GM04504 (cell line): Measurements from ENCODE around the gene SHQ1.
"Not testable (repeated sequence)": the region's sequence is repeated elsewhere in the genome, so short reads cannot be mapped to it uniquely, and the experiment has no call there.

Experiments
- DNase-seq: peaks from one replicate; pipeline ENCODE4 v3.0.0-alpha.2; 2012; ENCODE audit warnings: low read depth

The SHQ1 gene

DNA sequence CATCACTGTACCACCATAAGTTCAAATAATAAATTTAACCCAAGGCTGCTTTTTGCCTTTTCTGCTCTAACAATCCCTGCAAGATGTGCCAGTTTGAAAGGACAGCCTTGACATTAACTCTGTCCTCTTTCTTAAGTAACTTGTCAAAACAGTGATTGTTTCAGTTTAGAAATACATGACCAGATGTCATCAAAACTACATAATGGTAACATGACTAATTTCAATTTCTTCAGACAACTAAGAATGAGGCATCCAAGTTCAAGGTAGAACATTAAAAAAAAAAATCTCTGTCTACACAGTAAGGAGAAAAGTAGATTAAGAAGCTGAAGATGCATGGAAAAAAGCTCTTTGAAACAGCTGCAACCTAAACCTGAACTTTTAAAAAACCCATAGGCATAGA is 47.4 kb downstream of the SHQ1 start:
- no peak for DNase-seq

DNA sequence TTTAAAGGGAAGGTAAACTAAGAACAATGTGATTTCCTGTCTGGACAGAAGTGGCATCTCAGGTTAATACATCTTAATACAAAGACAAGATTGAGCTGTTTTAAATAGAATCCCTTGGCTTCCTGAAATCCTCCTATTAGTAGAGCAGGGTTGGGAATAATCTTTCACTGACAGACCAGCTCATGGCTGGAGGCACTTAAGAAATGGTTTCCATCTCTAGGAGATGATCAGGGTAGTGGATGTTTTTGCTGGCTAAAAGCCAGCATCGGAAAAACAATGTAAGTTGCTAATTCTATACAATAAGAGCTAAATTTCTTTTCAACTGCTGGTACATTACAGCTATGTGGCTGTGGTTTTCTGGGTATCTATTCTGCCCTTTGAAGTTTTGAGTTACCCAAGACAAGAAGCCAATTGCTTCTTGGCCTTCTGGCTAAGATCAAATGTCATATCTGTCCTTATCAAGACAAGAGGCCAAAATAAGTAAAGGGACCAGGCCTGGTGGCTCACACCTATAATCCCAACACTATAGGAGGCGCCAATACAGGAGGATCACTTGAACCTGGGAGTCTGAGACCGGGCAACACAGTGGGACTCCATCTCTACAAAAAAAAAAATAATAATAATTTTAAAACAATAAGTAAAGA is 49.6 kb downstream of the SHQ1 start:
- no peak for DNase-seq

- no peak for DNase-seq
Measured at GRCh38 chr3:72797773-72798543, 50.3 kb downstream of the SHQ1 start.

DNA sequence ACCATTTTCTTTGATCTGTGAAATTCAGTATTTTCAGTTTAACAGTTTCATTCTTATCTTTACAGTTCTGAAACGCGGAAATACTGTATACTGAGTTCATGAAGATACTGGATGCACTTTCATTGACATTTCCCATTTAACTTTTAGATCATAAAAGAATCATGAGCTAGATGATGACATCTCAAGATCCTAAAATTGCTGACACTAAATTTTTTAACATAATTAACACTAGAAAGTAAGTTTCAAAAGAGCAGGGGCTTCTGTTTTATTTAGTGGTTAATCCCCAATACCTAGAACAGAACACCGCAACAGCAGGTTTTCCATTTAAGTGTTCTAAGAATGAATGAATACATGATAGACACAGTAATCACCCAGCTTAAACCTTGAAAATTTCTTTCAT is 54.2 kb downstream of the SHQ1 start:
- no peak for DNase-seq

DNA sequence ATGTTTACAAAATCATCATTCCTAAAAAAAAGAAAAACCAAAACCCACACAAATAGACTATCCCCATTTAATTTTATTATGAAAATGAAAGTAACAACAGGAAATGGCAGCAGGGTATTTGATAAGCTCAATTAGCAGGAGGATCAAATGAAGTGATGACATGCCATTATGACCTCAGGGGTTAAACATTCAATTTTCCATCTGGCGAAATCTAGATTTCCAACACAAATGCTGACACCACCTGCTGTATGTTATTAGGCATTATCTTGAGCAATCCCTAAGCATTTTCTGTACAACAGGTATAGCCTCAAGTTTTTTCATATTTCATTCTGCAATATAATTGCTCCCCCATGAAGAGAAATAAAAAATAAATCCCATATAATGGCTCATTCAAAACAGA is 57.1 kb downstream of the SHQ1 start:
- no peak for DNase-seq

DNA sequence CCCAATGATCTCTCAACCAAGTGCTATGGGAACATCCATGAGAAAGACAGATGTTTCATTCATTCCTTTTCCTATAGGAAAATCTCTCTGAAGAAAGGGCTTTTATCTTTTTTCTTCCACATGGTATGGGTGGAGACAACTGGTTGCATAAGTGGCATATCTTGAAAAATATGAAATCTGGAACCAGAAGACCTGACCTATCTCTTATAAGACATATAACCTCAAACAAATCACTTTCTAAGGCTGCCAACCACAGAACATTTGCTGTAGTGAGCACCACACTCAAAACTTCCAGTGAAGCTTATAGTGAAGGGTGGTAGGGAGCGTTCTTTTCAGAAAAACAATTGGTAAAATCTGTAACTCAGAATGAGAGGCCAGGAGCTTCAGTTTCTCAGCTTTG is 58.5 kb downstream of the SHQ1 start:
- DNase-seq = no peak

GRCh38 chr3:72788232-72788631 is 60.0 kb downstream of the SHQ1 start:
- DNase-seq = not testable (repeated sequence)

DNA sequence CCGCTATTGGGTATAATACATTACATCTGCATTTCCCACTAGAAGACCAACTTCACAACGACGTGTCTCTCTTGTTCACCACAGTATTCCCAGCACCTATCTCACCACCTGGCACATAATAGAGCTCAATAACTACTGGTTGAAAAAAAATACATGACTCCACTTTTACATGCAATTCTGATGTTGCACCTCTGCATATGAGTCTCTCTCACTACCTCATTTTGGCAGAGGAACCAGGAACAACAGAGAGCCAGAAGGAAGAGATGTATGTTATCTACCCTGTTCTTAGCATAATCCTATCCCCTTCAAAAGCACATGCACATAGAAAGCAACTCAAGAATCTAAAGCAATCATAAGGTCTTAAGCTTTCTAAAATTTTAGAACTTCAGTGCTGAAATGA is 61.6 kb downstream of the SHQ1 start:
- no peak for DNase-seq

DNA sequence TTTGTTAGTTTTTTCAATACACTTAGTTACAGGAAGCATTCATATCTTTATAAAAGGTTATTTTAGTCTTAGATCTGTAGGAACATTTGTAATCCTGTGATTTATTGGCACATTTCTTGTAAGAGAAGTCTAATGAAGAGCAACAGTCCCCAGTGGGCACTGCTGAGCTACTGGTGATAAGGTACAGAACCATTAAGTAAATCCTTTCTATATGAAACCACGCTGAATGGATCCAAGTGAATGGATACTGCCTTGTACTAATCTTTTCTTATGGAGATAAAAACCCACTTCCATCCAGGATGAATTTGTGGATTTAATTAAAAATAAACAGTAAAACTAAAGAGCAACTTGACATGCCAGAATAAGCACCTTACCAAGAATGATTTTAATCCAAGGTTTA is 64.0 kb downstream of the SHQ1 start:
- DNase-seq = no peak

DNA sequence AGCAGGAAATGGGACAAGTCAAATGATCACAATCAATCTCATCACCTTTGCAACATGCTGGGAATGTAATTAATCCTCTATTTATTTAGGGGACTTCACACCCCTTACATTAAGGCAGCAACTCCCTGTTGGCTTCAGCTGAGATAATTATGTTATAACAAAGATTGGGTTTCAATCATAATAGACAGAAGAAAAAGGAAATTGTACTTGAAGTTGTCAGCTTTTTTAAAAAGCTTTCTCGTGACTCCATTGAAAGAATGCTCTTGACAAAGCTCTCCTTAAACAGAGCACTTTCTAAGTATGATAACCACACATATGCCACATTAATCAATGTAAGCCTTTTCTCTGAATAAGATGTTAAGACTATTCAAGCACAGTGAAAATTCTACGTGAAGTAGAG is 65.7 kb downstream of the SHQ1 start:
- DNase-seq = no peak

GRCh38 chr3:72769758-72770540 is 78.3 kb downstream of the SHQ1 start:
- no peak for DNase-seq

GRCh38 chr3:72768936-72769335 is 79.3 kb downstream of the SHQ1 start:
- DNase-seq = no peak

DNA sequence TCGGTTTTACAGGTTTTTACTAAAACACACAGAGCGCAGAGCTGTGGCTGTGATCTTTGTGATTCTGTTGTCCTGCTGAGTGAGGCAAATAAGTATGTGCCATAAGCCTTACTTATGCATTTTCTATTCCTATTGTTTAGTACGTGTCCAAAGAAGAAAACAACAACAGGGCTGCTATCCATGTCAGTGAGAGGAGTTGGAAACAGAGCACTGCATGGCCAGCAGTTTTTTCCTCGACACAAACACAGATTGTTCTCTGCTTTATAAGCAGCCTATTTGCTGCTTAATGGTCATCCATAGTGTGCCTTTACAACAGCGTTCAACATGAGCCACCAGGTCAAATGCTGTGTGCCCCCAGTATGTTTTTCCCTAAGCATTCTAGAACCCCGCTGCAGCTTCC is 79.8 kb downstream of the SHQ1 start:
- DNase-seq = no peak

DNA sequence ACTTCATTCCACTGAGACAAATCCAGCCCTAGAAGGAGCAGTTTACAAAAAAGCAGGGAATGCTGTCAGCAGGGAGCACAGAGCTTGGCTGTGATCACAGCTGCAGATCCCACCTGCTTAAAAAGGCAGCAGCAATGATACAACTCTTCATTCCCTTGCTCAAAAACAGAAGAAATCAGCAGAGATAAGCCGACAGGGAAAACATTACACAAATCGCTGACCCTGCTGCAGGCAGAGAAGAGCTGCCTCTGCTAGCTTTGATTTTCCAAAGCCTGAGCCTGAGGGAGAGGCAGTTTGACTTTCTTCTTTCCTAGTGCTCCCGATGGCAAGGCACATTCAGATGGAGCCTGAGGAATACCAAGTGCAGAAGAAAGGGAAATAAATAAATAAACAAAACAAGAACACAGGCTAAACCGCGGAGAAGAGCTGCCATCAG is 80.2 kb downstream of the SHQ1 start:
- no peak for DNase-seq

DNA sequence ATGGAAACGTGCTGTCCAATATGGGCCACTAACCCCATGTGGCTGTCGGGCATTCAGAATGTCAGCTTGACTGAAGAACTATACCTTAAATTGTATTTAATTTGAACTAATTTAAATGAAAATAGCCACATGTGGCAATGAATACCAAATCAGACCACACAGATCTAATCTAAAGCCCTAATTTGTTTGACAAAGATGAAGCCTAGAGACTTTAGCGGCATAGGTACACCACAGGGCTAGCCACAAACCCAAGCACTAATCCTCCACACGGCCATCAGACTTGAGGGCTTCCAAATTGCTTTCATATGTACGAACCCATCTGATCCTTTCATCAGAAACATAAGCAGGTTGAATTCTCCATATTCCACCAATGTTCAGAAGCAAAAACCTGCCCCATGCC is 81.4 kb downstream of the SHQ1 start:
- DNase-seq = no peak

- no peak for DNase-seq
Measured at GRCh38 chr3:72763751-72764440, 84.3 kb downstream of the SHQ1 start.

DNA sequence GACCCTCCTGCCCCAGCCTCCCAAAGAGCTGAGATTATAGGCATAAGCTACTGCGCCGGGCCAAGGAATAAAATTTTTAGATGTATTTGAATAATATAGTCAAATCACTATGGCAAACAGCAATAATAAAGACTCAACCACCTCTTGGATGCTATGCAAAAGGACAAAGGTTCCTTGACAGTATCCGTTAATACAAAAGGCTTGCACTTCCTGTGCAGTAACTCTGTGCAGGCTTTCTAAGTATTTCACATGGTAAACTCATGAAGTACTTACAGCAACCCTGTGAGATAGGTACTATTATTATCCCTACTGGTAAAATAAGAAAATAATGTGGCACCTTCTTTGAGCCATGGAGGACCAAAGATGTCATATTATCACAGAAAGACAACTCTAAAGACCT is 86.8 kb downstream of the SHQ1 start:
- DNase-seq = no peak

DNA sequence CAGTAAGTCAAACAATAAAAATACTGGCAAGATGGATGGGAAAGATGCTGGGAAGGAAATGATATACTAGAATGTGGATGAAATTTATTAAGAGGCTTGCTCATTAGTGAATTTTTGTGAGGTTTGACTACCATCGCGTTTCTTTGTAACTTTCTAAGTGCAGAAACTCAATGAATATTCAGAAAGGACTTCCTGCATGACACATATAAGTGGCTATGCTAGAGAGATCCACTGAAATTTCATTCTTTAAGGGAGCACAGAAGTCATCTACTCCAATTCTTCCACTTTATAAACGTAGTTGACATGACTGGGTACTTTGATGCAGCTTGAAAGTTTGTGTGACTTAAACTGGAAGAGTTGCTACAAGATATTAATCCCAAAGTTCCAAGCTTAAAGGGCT is 88.0 kb downstream of the SHQ1 start:
- DNase-seq = no peak

GRCh38 chr3:72756900-72757299 is 91.3 kb downstream of the SHQ1 start:
- DNase-seq = no peak

- no peak for DNase-seq
Measured at GRCh38 chr3:72754582-72754981, 93.7 kb downstream of the SHQ1 start.

- DNase-seq = no peak
Measured at GRCh38 chr3:72753495-72753894, 94.8 kb downstream of the SHQ1 start.

GRCh38 chr3:72750405-72750965 is 97.8 kb downstream of the SHQ1 start:
- DNase-seq = no peak
